ENCODE measurements around the gene SELENOP. TPM values are rescaled to one million over a fixed set of nuclear protein-coding genes. Genes with fewer than 3 reads are reported as not detected.

The SELENOP gene
- total and polyA plus RNA-seq, 2 donors (not counting 3 experiments of a cell fraction or from before 2014, with no cell fraction given) = 0.22 to 1.5 TPM

- intact Hi-C loops (cut with micrococcal nuclease) = no loop called here
- no peak overlapping the region for H2AFZ ChIP-seq (ENCODE audit: low read depth, low read length)
- no peaks in the 10 kb centered on the region for H3K27me3 ChIP-seq (ENCODE audit: control insufficient read depth in 2 of 2, insufficient read depth in 2 of 2, low read length in 2 of 2)
- H4K20me1 ChIP-seq (replicated peaks; ENCODE audit: control insufficient read depth, extremely low read depth, insufficient read depth, low read length) = no peaks in the 10 kb centered on the region
- no peak for FAIRE-seq
- no peak overlapping the region for H3K27ac ChIP-seq (ENCODE audit: insufficient read depth, low read depth, low read length)
- DNase-seq (ENCODE audit: low read depth, low spot score) = no peak
- no TSS peak for BruUV-seq (replicated peaks)
- ChIA-PET CTCF (interaction anchor here (1.1 to 1.3 kb wide), 2 partner anchors 11 to 31 kb away, joined by 3 to 4 read pairs; no protein-coding TSS in a partner anchor), POLR2A (no interaction called here)
- no peak overlapping the region for H3K4me2 ChIP-seq (ENCODE audit: insufficient read depth, low read length)
- no peaks in the 10 kb centered on the region for H3K9me1 ChIP-seq (replicated peaks; ENCODE audit: control insufficient read depth, extremely low read depth, insufficient read depth, low read length)
- H3K4me1 ChIP-seq (ENCODE audit: control insufficient read depth, extremely low read depth, insufficient read depth, low read length) = no peaks in the 10 kb centered on the region
- H3K4me3 ChIP-seq (replicated peaks in 1 of 3; ENCODE audit: insufficient read depth in 1 of 3, low read depth in 1 of 3, low read length in 3 of 3) = no peak overlapping the region
- H3K36me3 ChIP-seq (ENCODE audit: control insufficient read depth in 2 of 2, extremely low read depth in 1 of 2, insufficient read depth in 2 of 2, low read length in 2 of 2) = no peaks in the 10 kb centered on the region
- dilution Hi-C loops (cut with MboI; ENCODE audit: extremely low pct_ligation_motif_present, low sequenced_read_pairs) = no loop called here
- TF ChIP-seq GATA2 (IDR thresholded peaks at IDR 0.05; ENCODE audit: insufficient read depth, insufficient read length, low read depth, low read length) = no peak
- no peak for TF ChIP-seq MYC (IDR thresholded peaks at IDR 0.05; ENCODE audit: low read depth, low read length)
- TF ChIP-seq, protein P1, sequence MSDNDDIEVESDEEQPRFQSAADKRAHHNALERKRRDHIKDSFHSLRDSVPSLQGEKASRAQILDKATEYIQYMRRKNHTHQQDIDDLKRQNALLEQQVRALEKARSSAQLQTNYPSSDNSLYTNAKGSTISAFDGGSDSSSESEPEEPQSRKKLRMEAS (IDR thresholded peaks at IDR 0.05; ENCODE audit: insufficient read depth, insufficient read length) = no peak
- TF ChIP-seq CTCF (IDR thresholded peaks at IDR 0.05; ENCODE audit: extremely low read depth in 1 of 2, insufficient read depth in 1 of 2, low read depth in 1 of 2, low read length in 2 of 2) = no peak
- TF ChIP-seq FOS (IDR thresholded peaks at IDR 0.05; ENCODE audit: borderline replicate concordance, insufficient read depth, low read length) = no peak
- TF ChIP-seq POLR2AphosphoS5 (IDR thresholded peaks at IDR 0.05; ENCODE audit: insufficient read depth, low read depth, low read length) = no peak
- no peak for TF ChIP-seq POLR2A (IDR thresholded peaks at IDR 0.05; ENCODE audit: low read depth, low read length)
- no peak overlapping the region for H3K9ac ChIP-seq (replicated peaks; ENCODE audit: extremely low read depth, insufficient read depth, low read length)
- no peaks in the 10 kb centered on the region for H3K9me3 ChIP-seq (replicated peaks; ENCODE audit: control insufficient read depth, insufficient read depth, low read length)
- H3K79me2 ChIP-seq (ENCODE audit: control insufficient read depth, insufficient read depth, low read length) = no peaks in the 10 kb centered on the region
Observed at GRCh38 chr5:42858031-42858643, 46.4 kb upstream of the SELENOP start.

All from endothelial cell of umbilical vein (primary cell).